HG02852 (cell line): ENCODE measurements around the gene FUT7.

Experiments used
- ATAC-seq: cut with Tn5 transposase; IDR thresholded peaks from one replicate; pipeline ENCODE4 v1.9.1; 2021; ENCODE audit warnings: mild to moderate bottlenecking, moderate library complexity; ENCODE audit not compliant: unreplicated experiment

FUT7 gene

GRCh38 chr9:136985853-136986252 lies 46.0 kb downstream of the FUT7 start:
- ATAC-seq = no peak

GRCh38 chr9:136985027-136985602 lies 46.8 kb downstream of the FUT7 start:
- no peak for ATAC-seq

- ATAC-seq = no peak
Observed at GRCh38 chr9:136984464-136985026, 47.3 kb downstream of the FUT7 start.

GRCh38 chr9:136983656-136984314 lies 48.1 kb downstream of the FUT7 start:
- no peak for ATAC-seq

GRCh38 chr9:136983167-136983566 lies 48.7 kb downstream of the FUT7 start:
- no peak for ATAC-seq

GRCh38 chr9:136982232-136983051 lies 49.4 kb downstream of the FUT7 start, which contains the start of gene LCNL1:
Gene LCNL1 (plus strand): TSS chr9:136982993. CDS start chr9:136983587, 594 bp downstream.
- ATAC-seq = no peak

GRCh38 chr9:136981588-136982231 lies 50.2 kb downstream of the FUT7 start:
- no peak for ATAC-seq

- no peak for ATAC-seq
Observed at GRCh38 chr9:136980669-136981478, 51.0 kb downstream of the FUT7 start.
